LNCaP clone FGC (cell line): ENCODE results near the gene HDAC4.

ENCODE experiments used
- DNase-seq: peaks from one replicate; pipeline ENCODE4 v3.0.0-alpha.2; 2011; ENCODE audit warnings: low read depth
- H3K4me3 ChIP-seq: 2 replicates; pipeline ENCODE4 v1.5.1; 2011; ENCODE audit warnings: mild to moderate bottlenecking, low read depth, low read length, control low read depth
- CTCF ChIP-seq: IDR thresholded peaks from 2 replicates; pipeline ENCODE4 v1.5.1; 2012; ENCODE audit warnings: mild to moderate bottlenecking; ENCODE audit not compliant: control insufficient read depth, insufficient read depth; ENCODE audit errors: extremely low read depth

HDAC4 gene

GRCh38 chr2:239199041-239199768 lies 201.6 kb downstream of the HDAC4 start:
- TF ChIP-seq CTCF = no peak
- H3K4me3 ChIP-seq = no peak overlapping the region
- DNase-seq = no peak

GRCh38 chr2:239198221-239198620 lies 202.6 kb downstream of the HDAC4 start:
- DNase-seq = no peak
- H3K4me3 ChIP-seq = no peak overlapping the region
- TF ChIP-seq CTCF = no peak

- TF ChIP-seq CTCF = no peak
- no peak overlapping the region for H3K4me3 ChIP-seq
- DNase-seq = no peak
These were observed 203.7 kb downstream of the HDAC4 start for GRCh38 chr2:239197146-239197545.

GRCh38 chr2:239196474-239197021 lies 204.3 kb downstream of the HDAC4 start:
- no peak for TF ChIP-seq CTCF
- no peak for DNase-seq
- H3K4me3 ChIP-seq = no peak overlapping the region

- no peak for TF ChIP-seq CTCF
- no peak overlapping the region for H3K4me3 ChIP-seq
- DNase-seq = no peak
These were observed 204.8 kb downstream of the HDAC4 start for GRCh38 chr2:239195992-239196391.

GRCh38 chr2:239195318-239195871 lies 205.4 kb downstream of the HDAC4 start:
- no peak for DNase-seq
- TF ChIP-seq CTCF = no peak
- no peak overlapping the region for H3K4me3 ChIP-seq
